ENCODE data around the gene PRM2. TPM values are rescaled to one million over a fixed set of nuclear protein-coding genes. Genes with fewer than 3 reads are reported as not detected.
A peak's percentile ranks its signal among the peaks of the same experiment; 100 is the strongest.

Gene PRM2
- total RNA-seq, 1 donor from 2014 or later, result not detected

GRCh38 chr16:11262915-11263314, 13.4 kb downstream of the PRM2 start:
- no peak for DNase-seq (ENCODE audit: low read depth in 2 of 2)

- no peak for DNase-seq (ENCODE audit: low read depth in 2 of 2)
Observed at GRCh38 chr16:11260596-11260966, 15.7 kb downstream of the PRM2 start.

GRCh38 chr16:11259655-11260595, 16.4 kb downstream of the PRM2 start:
- no peak for DNase-seq (ENCODE audit: low read depth in 2 of 2)

- peak; percentile 42 to 50 for DNase-seq (ENCODE audit: low read depth in 2 of 2)
Observed at GRCh38 chr16:11258553-11259492, 17.5 kb downstream of the PRM2 start.

GRCh38 chr16:11257131-11257938, 18.9 kb downstream of the PRM2 start:
- DNase-seq (ENCODE audit: low read depth in 2 of 2), result peak; percentile 85 to 88

- DNase-seq (ENCODE audit: low read depth in 2 of 2), result peak in 1 of 2 donors; percentile 57
Observed at GRCh38 chr16:11256661-11257130, 19.6 kb downstream of the PRM2 start.

GRCh38 chr16:11255737-11256660, 20.3 kb downstream of the PRM2 start, which contains the start of gene SOCS1:
TSS of gene SOCS1 (minus strand) at chr16:11256204. CDS start at chr16:11255478, 726 bp downstream.
- peak; percentile 88 to 89 for DNase-seq (ENCODE audit: low read depth in 2 of 2)

- DNase-seq (ENCODE audit: low read depth in 2 of 2), result peak; percentile 67 to 72
Observed at GRCh38 chr16:11254913-11255736, 21.2 kb downstream of the PRM2 start.

- DNase-seq (ENCODE audit: low read depth in 2 of 2), result no peak
Observed at GRCh38 chr16:11253995-11254912, 22.0 kb downstream of the PRM2 start.

GRCh38 chr16:11253009-11253994, 23.0 kb downstream of the PRM2 start:
- no peak for DNase-seq (ENCODE audit: low read depth in 2 of 2)

- no peak for DNase-seq (ENCODE audit: low read depth in 2 of 2)
Observed at GRCh38 chr16:11252482-11252931, 23.8 kb downstream of the PRM2 start.

- no peak for DNase-seq (ENCODE audit: low read depth in 2 of 2)
Observed at GRCh38 chr16:11251525-11252481, 24.5 kb downstream of the PRM2 start.

- no peak for DNase-seq (ENCODE audit: low read depth in 2 of 2)
Observed at GRCh38 chr16:11250786-11251524, 25.3 kb downstream of the PRM2 start.

- DNase-seq (ENCODE audit: low read depth in 2 of 2), result no peak
Observed at GRCh38 chr16:11250091-11250785, 26.0 kb downstream of the PRM2 start.
